GM08714 (cell line): Measurements from ENCODE around the gene H3-3A.
A peak's percentile ranks its signal among the peaks of the same experiment; 100 is the strongest.

Source experiments
- H3K4me3 ChIP-seq: fragments of 200-500 bp; sonication (Bioruptor generic); 2 replicates; pipeline ENCODE4 v1.5.1; 2014; ENCODE audit warnings: mild to moderate bottlenecking, low read length, inconsistent platforms
- ZNF274 ChIP-seq: IDR thresholded peaks from 2 replicates; pipeline ENCODE4 v1.6.1; 2012; ENCODE audit warnings: mild to moderate bottlenecking, low read depth, low read length

The H3-3A gene

GRCh38 chr1:226063977-226064815 is 1.7 kb downstream of the H3-3A start:
- peak overlapping the region; percentile 88 for H3K4me3 ChIP-seq
- no peak for TF ChIP-seq ZNF274

- peak overlapping the region; percentile 88; the same call in 1 of the 2 replicates for H3K4me3 ChIP-seq
- TF ChIP-seq ZNF274: no peak
These were observed 2.3 kb downstream of the H3-3A start for GRCh38 chr1:226064816-226065248.

GRCh38 chr1:226066415-226067078 is 4.0 kb downstream of the H3-3A start:
- no peak for TF ChIP-seq ZNF274
- H3K4me3 ChIP-seq: peak overlapping the region; percentile 16; the same call in 1 of the 2 replicates

- no peak for TF ChIP-seq ZNF274
- no peak overlapping the region for H3K4me3 ChIP-seq
These were observed 7.4 kb downstream of the H3-3A start for GRCh38 chr1:226069811-226070489.

- no peak overlapping the region for H3K4me3 ChIP-seq
- TF ChIP-seq ZNF274: no peak
These were observed 9.8 kb downstream of the H3-3A start for GRCh38 chr1:226072347-226072746.

- no peak overlapping the region for H3K4me3 ChIP-seq
- no peak for TF ChIP-seq ZNF274
These were observed 10.9 kb downstream of the H3-3A start for GRCh38 chr1:226073184-226073950.

GRCh38 chr1:226074046-226074445 is 11.5 kb downstream of the H3-3A start:
- TF ChIP-seq ZNF274: no peak
- no peak overlapping the region for H3K4me3 ChIP-seq

GRCh38 chr1:226076378-226076777 is 13.9 kb downstream of the H3-3A start:
- H3K4me3 ChIP-seq: no peak overlapping the region
- TF ChIP-seq ZNF274: no peak

- no peak overlapping the region for H3K4me3 ChIP-seq
- no peak for TF ChIP-seq ZNF274
These were observed 15.9 kb downstream of the H3-3A start for GRCh38 chr1:226078374-226078773.

GRCh38 chr1:226082587-226082917 is 20.0 kb downstream of the H3-3A start:
- TF ChIP-seq ZNF274: no peak
- H3K4me3 ChIP-seq: peak overlapping the region; percentile 64; the same call in 1 of the 2 replicates

GRCh38 chr1:226082959-226083301 is 20.4 kb downstream of the H3-3A start:
- no peak for TF ChIP-seq ZNF274

GRCh38 chr1:226083302-226084101 is 21.0 kb downstream of the H3-3A start:
- H3K4me3 ChIP-seq: peak overlapping the region; percentile 64
- no peak for TF ChIP-seq ZNF274

More at GRCh38 chr1:226082959-226083301, 20.4 kb downstream of the H3-3A start:
- H3K4me3 ChIP-seq: peak overlapping the region; percentile 64

GRCh38 chr1:226085675-226086285 is 23.3 kb downstream of the H3-3A start:
- no peak for TF ChIP-seq ZNF274
- H3K4me3 ChIP-seq: no peak overlapping the region

GRCh38 chr1:226086776-226087175 is 24.3 kb downstream of the H3-3A start:
- H3K4me3 ChIP-seq: no peak overlapping the region
- no peak for TF ChIP-seq ZNF274
